Neuron (in vitro differentiated cells): ENCODE measurements around the gene GPD1.

Source experiments
- H2AFZ ChIP-seq: one replicate; pipeline ENCODE4 v1.6.1; 2013; ENCODE audit warnings: low read depth, mild to moderate bottlenecking, inconsistent platforms, low read length, moderate library complexity
- H3K27me3 ChIP-seq: one replicate; pipeline ENCODE4 v1.6.1; 2013; ENCODE audit warnings: low read length; ENCODE audit not compliant: insufficient read depth
- H3K36me3 ChIP-seq: one replicate; pipeline ENCODE4 v1.6.1; 2013; ENCODE audit warnings: low read length; ENCODE audit not compliant: insufficient read depth
- H3K4me1 ChIP-seq: one replicate; pipeline ENCODE4 v1.6.1; 2013; ENCODE audit warnings: low read length; ENCODE audit not compliant: insufficient read depth
- H3K4me3 ChIP-seq: 2 replicates; pipeline ENCODE4 v1.5.1; 2013; ENCODE audit warnings: mild to moderate bottlenecking, low read length, moderate library complexity
- H3K9me3 ChIP-seq: one replicate; pipeline ENCODE4 v1.6.1; 2013; ENCODE audit warnings: low read length

The GPD1 gene

GRCh38 chr12:50097952-50098351 lies 5.9 kb upstream of the GPD1 start:
- no peak overlapping the region for H3K4me3 ChIP-seq
- H3K36me3 ChIP-seq, result peaks cover 73% of the 10 kb centered on the region
- H3K9me3 ChIP-seq, result no peaks in the 10 kb centered on the region
- no peaks in the 10 kb centered on the region for H3K4me1 ChIP-seq
- H2AFZ ChIP-seq, result no peak overlapping the region
- H3K27me3 ChIP-seq, result no peaks in the 10 kb centered on the region

- Histone ChIP-seq H3K27me3 (no peaks in the 10 kb centered on the region), H2AFZ (no peak overlapping the region), H3K9me3 (no peaks in the 10 kb centered on the region), H3K4me3 (no peak overlapping the region), H3K4me1 (no peaks in the 10 kb centered on the region), H3K36me3 (peaks cover 58% of the 10 kb centered on the region)
Measured at GRCh38 chr12:50099302-50100008, 4.4 kb upstream of the GPD1 start.

GRCh38 chr12:50100561-50100960 lies 3.2 kb upstream of the GPD1 start:
- H2AFZ ChIP-seq, result no peak overlapping the region
- H3K27me3 ChIP-seq, result no peaks in the 10 kb centered on the region
- H3K36me3 ChIP-seq, result peaks cover 50% of the 10 kb centered on the region
- H3K4me1 ChIP-seq, result no peaks in the 10 kb centered on the region
- no peak overlapping the region for H3K4me3 ChIP-seq
- H3K9me3 ChIP-seq, result no peaks in the 10 kb centered on the region

- peaks cover 39% of the 10 kb centered on the region for H3K36me3 ChIP-seq
- no peaks in the 10 kb centered on the region for H3K27me3 ChIP-seq
- no peak overlapping the region for H3K4me3 ChIP-seq
Measured at GRCh38 chr12:50101663-50102062, 2.1 kb upstream of the GPD1 start.

GRCh38 chr12:50102131-50102531 lies 1.7 kb upstream of the GPD1 start:
- Histone ChIP-seq H3K4me1 (peaks cover 4% of the 10 kb centered on the region), H3K9me3 (no peaks in the 10 kb centered on the region), H2AFZ (no peak overlapping the region), H3K36me3 (peaks cover 35% of the 10 kb centered on the region), H3K4me3 (no peak overlapping the region), H3K27me3 (no peaks in the 10 kb centered on the region)

More at GRCh38 chr12:50101663-50102062, 2.1 kb upstream of the GPD1 start:
- H3K4me1 ChIP-seq, result peaks cover 4% of the 10 kb centered on the region
- no peaks in the 10 kb centered on the region for H3K9me3 ChIP-seq
- no peak overlapping the region for H2AFZ ChIP-seq

GRCh38 chr12:50102646-50103309 lies 1.0 kb upstream of the GPD1 start:
- Histone ChIP-seq H3K9me3 (no peaks in the 10 kb centered on the region), H3K27me3 (no peaks in the 10 kb centered on the region), H2AFZ (no peak overlapping the region), H3K4me1 (peaks cover 4% of the 10 kb centered on the region), H3K4me3 (no peak overlapping the region), H3K36me3 (peaks cover 31% of the 10 kb centered on the region)

- H3K4me1 ChIP-seq, result peaks cover 4% of the 10 kb centered on the region
- H3K27me3 ChIP-seq, result no peaks in the 10 kb centered on the region
- H2AFZ ChIP-seq, result no peak overlapping the region
- no peak overlapping the region for H3K4me3 ChIP-seq
- peaks cover 25% of the 10 kb centered on the region for H3K36me3 ChIP-seq
- no peaks in the 10 kb centered on the region for H3K9me3 ChIP-seq
Measured at GRCh38 chr12:50103351-50103750, 457 bp upstream of the GPD1 start.

- peaks cover 11% of the 10 kb centered on the region for H3K36me3 ChIP-seq
- peaks cover 4% of the 10 kb centered on the region for H3K4me1 ChIP-seq
- no peak overlapping the region for H3K4me3 ChIP-seq
- no peaks in the 10 kb centered on the region for H3K9me3 ChIP-seq
- H3K27me3 ChIP-seq, result no peaks in the 10 kb centered on the region
- no peak overlapping the region for H2AFZ ChIP-seq
Measured at GRCh38 chr12:50104417-50105366, 884 bp downstream of the GPD1 start.

GRCh38 chr12:50105913-50106450 lies 2.2 kb downstream of the GPD1 start:
- H3K27me3 ChIP-seq, result no peaks in the 10 kb centered on the region
- no peaks in the 10 kb centered on the region for H3K36me3 ChIP-seq
- no peak overlapping the region for H2AFZ ChIP-seq
- H3K4me3 ChIP-seq, result no peak overlapping the region
- no peaks in the 10 kb centered on the region for H3K9me3 ChIP-seq
- H3K4me1 ChIP-seq, result peaks cover 16% of the 10 kb centered on the region

GRCh38 chr12:50106907-50107306 lies 3.1 kb downstream of the GPD1 start:
- peaks cover 19% of the 10 kb centered on the region for H3K4me1 ChIP-seq
- no peak overlapping the region for H3K4me3 ChIP-seq
- no peaks in the 10 kb centered on the region for H3K36me3 ChIP-seq
- no peaks in the 10 kb centered on the region for H3K9me3 ChIP-seq
- no peak overlapping the region for H2AFZ ChIP-seq
- H3K27me3 ChIP-seq, result no peaks in the 10 kb centered on the region

- H3K9me3 ChIP-seq, result no peaks in the 10 kb centered on the region
- H3K4me1 ChIP-seq, result peaks cover 19% of the 10 kb centered on the region
- no peak overlapping the region for H3K4me3 ChIP-seq
- no peaks in the 10 kb centered on the region for H3K27me3 ChIP-seq
- no peaks in the 10 kb centered on the region for H3K36me3 ChIP-seq
- no peak overlapping the region for H2AFZ ChIP-seq
Measured at GRCh38 chr12:50107416-50108268, 3.8 kb downstream of the GPD1 start.

GRCh38 chr12:50109319-50109718 lies 5.5 kb downstream of the GPD1 start:
- no peaks in the 10 kb centered on the region for H3K36me3 ChIP-seq
- H3K4me3 ChIP-seq, result no peak overlapping the region
- no peaks in the 10 kb centered on the region for H3K9me3 ChIP-seq
- H3K27me3 ChIP-seq, result no peaks in the 10 kb centered on the region
- H3K4me1 ChIP-seq, result peaks cover 24% of the 10 kb centered on the region
- no peak overlapping the region for H2AFZ ChIP-seq
